GM21515 (cell line): ENCODE measurements around the gene PHACTR2.
"Not testable (repeated sequence)": the region's sequence is repeated elsewhere in the genome, so short reads cannot be mapped to it uniquely, and the experiment has no call there.

ENCODE experiments used
- ATAC-seq: cut with Tn5 transposase; IDR thresholded peaks from one replicate; pipeline ENCODE4 v1.9.1; 2021; ENCODE audit not compliant: unreplicated experiment

PHACTR2 gene

DNA sequence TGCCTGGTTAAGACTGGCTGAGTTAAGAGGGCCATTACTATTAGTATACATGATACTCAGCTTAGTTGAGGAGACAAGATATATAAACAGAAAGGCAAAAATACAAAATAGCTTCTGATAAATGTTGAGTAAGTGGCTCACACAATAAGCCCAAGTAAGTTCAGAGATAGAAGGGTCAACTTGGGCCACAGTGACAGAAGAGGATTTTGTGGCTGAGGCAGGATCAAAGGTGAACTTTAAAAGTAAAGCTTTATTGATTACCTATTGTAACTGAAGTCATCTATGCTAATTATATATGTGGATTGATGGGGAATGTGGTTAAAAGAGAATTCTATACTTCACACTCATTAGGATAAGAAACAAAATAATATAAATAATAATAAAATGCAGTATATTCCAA lies 80.8 kb downstream of the PHACTR2 start:
- ATAC-seq: no peak

DNA sequence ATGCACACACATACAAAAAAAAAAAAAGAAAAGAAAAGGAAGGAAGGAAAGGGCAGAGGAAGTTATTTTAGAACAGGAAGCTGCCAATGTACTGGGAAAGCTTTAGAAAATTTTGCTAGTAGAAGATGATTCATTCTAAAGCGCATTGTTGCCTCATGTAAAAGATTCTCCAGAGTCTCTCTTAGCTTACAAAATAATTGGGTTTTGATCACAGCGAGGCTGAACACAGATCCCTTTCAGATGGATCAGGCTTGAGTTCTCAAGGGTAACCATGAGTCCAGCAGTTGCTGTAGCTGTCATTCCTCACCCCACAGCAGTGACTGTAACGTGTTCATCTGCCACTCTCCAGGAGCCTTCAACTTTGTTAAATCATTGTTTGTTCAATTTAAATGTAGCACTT lies 81.9 kb downstream of the PHACTR2 start:
- ATAC-seq: no peak

DNA sequence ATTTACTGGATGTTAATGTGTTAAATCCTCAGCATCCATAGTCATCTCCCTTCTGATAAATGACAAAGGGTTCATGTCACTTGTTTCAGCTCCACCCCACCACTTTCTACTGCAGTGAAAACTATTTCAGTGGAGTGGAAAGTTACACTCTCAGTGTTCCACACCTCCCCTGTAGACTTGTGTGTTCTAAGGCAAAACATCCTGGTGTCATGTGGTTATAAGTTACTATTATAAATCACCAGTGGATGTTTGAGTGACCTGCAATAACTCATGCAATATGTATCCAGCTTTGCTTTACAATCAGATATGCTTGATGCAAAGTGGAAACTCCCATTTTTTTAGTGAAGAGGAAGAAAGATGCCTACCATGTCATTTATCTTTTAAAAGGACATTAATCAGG lies 83.3 kb downstream of the PHACTR2 start:
- no peak for ATAC-seq

DNA sequence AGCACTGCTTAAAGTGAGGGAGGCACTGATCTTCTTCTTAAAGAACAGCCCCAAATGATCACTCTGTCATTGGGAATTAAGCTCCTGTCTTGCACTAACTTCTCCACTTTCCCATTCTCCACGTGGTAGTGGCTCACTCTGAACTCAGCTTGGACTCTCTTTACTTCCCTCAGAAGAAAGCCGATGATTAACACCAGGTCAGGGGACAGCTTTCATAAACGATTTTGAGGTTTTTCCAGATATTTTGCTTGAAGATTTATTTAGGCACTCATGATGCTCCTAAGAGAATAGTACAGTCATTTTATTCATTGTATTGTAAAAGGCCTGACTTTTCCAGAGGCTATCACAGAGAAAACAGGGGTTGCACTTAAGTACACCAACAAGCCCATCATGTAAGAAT lies 84.4 kb downstream of the PHACTR2 start:
- ATAC-seq: no peak

DNA sequence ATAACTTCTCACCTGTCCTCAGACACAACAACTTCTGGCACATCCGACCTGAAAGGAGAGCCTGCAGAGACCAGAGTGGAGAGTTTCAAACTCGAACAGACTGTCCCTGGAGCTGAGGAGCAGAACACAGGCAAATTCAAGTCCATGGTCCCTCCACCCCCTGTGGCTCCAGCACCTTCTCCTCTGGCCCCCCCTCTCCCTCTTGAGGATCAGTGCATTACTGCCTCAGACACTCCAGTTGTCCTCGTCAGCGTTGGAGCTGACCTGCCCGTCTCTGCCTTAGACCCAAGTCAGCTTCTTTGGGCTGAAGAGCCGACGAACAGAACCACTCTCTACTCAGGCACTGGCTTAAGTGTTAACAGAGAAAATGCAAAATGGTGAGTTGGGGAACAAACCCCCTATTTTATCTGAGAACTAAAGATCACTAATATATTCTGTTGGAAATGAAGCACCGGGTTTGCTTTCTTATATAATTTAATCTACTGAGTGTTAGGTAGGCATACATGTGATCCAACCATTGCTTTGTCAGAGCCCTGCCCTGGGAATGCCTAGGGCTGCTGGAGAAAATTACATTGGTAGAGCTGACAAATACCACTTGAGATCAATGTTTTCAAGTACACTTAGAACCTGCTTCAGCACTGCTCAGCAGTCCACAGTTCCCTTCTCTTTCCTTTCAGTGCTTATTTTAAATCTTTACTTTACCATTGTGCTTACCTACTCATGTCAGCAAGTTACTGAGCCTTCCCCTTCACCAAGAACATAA lies 87.8 kb downstream of the PHACTR2 start:
- ATAC-seq: no peak

DNA sequence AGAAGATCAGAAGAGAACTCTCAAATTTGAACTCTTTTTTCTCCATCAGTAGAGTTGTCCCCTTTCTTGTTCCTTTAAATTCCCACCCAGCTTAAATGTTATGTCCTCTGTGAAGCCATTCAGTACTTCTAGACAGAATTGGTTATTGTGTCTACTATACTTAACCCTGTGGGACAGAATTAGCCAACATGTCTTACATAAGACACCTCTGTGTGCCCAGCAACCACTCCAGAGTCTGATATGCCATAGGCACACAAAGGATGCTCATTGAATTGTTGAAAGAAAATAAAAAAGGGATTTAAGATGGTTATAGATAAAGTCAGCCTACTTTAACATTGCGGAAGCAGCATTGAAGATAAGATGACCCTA lies 88.4 kb downstream of the PHACTR2 start:
- no peak for ATAC-seq

DNA sequence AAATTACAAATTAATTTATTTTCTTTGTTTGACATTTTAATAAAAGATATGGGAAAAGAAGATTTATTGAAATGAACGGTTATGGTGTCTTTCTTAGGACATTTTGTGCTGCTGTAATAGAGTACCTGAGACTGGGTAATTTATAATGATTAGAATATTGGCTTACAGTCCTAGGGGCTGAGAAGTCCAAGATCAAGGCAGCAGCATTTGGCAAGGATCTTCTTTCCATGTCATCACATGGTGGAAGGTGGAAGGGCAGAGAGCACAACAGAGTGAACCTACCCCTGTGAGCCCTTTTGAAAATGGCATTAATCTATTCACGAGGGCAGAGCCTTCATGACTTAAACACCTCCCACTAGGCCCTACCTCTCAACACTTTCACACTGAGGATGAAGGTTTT lies 89.7 kb downstream of the PHACTR2 start:
- no peak for ATAC-seq

DNA sequence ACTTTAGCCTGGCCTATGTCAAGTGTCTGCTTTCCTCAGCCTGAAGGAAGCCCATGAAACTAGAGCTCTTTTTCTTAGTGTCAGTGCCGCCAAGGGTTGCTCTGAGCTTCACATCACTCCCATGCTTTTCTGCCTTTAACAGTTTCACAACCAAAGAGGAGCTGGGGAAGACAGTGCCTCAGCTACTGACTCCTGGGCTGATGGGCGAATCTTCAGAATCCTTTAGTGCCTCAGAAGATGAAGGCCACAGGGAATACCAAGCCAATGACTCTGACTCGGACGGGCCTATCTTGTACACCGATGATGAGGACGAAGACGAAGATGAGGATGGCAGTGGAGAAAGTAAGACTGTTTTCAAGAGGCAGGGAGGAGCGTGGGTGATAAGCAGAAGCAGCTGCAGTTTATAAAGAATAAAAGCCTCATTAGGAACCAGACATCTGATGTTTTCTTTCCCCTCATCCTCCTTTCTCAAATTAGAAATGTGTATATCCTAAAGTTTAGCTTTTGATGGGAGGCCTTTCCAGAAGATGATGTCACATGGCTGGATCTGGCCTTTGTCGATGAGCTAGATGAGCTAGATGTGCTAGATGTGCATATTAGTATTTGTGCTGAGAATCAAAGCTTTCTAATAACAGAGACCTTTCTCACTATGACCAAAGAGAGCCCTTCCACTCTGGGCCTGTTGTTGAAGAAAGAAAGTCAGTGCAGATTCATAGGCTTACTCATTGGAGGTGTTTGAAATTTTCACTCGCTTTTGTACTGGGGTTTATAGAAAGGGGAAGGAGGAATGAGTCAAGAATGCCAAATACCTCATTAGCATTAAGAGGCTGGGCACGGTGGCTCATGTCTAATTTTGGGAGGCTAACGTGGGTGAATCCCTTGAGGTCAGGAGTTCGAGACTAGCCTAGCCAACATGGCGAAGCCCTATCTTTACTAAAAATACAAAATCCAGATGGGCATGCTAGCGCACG lies 94.6 kb downstream of the PHACTR2 start:
- ATAC-seq: no peak

DNA sequence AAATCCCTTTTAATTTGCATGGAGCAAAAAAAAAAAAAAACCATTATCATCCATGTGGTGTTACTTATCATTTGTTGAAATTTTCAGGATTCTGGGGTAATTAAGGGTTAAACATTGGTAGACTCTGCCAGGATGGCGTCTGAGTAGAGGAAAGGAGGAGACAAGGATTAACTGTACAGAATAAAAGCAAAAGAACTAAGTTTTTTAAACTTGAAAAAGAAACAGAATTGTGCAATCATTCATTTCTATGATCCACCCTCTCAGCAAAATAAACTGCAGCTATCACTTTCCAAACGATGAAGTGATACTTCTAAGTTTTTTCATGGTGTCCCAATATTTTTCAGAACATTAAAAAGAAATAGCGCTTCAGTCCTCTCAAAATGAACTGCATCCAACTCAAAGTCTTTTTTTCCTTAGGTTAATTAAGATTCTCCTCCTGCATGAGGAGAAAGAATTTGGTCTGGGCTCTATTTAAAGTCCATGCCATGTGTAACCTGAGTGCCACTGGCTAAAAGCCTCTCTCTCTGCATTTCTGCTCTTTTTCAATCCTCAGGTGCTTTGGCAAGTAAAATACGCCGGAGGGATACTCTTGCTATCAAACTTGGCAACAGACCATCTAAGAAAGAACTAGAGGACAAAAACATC lies 95.9 kb downstream of the PHACTR2 start:
- no peak for ATAC-seq

DNA sequence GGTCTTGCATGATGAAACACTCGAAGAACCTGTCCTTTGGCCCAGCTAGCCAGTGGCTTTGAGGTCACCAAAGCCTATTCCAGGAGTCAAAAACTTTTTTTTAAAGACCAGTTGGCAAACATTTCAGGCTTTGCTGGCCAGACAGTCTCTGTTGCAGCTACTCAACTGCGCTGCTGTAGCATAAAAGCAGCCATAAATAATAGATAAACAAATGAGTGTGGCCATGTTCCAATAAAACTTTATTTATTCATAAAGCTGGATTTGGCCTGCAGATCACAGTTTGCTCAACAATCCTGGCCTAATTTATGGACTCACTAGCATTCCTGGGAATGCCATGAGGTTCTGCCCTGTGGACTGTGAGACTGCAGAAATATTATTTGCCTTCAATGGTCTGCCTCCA lies 96.6 kb downstream of the PHACTR2 start:
- ATAC-seq: no peak

DNA sequence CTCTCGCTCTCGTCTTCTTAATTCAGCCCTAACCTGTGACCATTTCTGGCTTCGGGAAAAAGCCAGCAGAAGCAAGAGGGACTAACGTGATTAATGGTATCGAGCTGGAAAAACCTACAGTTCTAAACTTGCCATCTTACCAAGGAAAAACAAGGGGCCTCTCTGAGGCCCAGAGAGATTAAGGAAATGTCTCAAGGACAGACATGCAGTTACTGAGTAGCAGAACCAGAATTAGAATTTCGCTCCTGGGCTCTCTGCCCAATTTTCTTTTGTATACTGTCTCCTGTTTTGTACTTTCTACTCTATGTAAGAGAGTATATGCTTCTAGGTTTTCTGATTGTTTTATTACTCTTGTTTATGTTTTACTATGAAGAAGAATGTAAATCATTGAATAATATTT lies 97.6 kb downstream of the PHACTR2 start:
- ATAC-seq: no peak

DNA sequence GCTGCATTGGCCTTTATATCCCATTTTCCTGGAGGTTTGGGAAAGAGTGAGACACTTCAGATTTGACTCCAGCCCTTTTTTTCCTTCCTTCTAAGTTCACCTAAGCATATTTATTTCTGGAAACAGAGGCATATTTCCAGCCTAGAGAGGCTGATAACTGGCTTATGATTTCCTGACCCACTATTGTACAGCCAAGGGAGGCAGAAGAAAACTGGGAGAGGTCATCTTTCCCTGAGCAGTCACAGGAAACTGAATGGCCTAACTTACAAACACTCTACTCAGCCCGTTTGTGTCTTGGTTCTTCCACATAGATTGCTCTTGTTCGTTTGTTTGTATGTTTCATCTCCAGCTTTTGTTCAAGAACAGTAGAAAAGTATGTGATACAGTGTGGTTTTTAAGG lies 101.2 kb downstream of the PHACTR2 start:
- ATAC-seq: no peak

DNA sequence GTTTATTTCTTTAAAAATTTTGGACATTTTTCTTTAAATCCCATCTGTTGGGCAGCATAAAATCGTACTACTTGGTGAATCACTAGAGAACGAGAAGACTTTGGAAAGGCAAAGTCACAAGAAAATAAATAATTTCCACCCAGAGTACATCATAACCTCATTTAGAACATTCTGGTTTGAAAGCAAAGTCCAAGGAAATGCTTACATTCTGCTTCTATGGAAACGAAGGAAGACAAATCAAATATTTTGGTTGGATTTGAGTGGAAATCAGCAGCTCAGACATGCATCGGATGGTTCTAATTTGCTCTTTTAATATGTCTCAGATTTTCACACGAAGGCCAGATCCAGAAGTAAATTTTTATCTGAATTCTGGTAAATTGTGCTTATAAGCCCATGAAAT lies 104.7 kb downstream of the PHACTR2 start:
- ATAC-seq: no peak

DNA sequence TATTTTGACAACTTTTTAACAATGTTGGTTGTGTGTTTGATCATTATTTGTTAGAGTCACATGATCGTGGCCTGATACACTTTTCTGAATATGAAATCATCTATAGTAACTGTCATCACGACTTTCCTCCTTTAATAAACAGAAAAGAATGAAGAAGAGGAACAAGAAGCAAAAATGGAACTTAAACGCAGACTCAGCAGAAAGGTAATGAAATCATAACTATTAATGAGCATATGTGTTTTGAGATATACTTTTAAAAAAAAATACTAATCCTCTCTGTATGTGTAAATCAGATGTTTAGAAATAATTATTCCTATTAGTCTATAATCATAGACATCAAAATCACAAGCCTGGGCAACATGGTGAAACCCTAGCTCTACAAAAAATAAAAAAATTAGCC lies 105.3 kb downstream of the PHACTR2 start:
- no peak for ATAC-seq

DNA sequence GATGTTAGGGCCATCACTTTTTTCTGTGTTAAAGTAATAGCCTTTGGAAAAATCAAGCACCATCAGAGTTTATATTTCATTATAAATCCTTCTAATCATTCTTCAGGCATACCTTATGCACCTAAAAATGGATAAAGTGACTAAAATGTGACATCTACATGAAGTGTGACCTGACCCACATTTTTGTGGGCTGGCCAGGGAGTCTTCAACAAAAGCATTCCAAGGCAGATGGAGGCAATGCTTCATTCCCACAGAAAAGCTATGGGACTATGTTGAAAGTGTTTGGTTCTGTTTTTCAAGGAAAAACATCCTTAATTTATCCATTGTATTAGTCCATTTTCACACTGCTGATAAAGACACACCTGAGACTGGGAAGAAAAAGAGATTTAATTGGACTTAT lies 106.6 kb downstream of the PHACTR2 start:
- ATAC-seq: no peak

DNA sequence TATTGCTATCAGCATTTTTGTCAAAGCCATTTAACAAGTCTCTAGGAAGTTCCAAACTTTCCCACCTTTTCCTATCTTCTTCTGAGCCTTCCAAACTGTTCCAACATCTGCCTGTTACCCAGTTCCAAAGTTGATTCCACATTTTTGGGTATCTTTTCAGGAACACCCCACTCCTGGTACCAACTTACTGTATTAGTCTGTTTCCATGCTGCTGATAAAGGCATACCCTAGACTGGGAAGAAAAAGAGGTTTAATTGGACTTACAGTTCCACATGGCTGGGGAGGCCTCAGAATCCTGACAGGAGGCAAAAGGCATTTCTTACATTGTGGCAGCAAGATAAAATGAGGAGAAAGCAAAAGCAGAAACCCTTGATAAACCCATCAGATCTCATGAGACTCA lies 108.6 kb downstream of the PHACTR2 start:
- ATAC-seq: not testable (repeated sequence)

DNA sequence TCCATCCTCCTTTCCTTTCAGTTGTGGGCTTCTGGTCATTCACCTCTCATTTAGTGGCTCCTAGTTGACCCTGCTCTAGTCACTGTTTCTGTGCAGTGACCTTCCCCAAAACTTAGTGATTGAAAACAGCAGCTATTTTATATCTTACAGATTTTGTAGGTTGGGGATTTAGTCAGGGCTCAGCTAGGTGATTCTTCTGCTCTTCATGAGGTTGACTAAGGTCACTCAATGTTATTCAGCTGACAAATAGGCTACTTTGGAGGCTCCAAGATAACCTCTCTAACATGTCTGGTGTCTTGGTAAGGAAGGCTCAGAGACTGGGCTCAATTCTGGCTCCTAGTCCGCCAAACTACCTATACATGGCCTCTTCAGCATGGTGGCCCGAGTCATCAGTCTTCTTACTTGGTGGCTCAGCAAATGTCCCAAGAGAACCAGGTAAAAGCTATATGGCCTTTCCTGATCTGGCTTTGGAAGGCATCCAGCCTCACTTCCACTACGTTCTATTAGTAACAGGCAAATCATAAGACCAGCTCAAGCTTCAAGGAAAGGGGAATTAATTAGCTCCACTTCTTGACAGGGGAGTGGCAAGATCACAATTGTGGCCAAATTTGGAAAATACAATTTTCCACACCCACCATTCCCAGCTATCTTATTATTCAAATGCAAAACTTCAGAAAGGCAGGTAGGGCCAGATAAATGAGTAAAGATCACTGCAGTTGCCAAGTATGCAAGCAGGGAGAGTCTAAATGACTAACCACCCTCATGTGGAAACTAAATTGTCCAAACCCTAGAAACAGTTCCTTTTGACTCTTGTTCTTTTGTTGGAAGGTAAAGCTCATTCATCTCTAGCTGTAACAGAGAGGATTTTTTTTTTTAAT lies 114.9 kb downstream of the PHACTR2 start:
- ATAC-seq: no peak

DNA sequence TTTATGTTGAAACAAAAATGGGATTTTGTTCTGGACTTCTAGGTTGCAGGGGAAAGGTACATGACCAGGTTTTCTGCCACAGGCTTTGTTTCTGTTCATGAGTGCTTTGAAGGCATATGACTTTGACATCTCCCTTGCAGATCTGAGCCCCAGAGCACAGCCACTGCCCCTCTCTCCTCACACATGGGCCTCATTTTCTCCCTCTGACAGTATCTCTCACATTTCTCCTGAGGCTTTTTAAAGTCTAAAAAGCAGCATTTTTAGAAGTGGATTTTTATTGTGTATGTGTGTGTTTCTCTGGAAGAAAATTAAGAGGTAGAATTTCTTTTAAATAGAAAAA lies 115.5 kb downstream of the PHACTR2 start:
- ATAC-seq: no peak

DNA sequence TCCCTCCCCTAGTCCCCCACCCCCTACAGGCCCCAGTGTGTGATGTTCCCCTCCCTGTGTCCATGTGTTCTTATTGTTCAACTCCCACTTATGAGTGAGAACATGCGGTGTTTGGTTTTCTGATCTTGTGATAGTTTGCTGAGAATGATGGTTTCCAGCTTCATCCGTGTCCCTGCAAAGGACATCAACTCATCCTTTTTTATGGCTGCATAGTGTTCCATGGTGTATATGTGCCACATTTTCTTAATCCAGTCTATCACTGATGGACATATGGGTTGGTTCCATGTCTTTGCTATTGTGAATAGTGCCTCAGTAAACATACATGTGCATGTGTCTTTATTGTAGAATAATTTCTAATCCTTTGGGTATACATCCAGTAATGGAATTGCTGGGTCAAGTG lies 118.8 kb downstream of the PHACTR2 start:
- ATAC-seq: not testable (repeated sequence)

DNA sequence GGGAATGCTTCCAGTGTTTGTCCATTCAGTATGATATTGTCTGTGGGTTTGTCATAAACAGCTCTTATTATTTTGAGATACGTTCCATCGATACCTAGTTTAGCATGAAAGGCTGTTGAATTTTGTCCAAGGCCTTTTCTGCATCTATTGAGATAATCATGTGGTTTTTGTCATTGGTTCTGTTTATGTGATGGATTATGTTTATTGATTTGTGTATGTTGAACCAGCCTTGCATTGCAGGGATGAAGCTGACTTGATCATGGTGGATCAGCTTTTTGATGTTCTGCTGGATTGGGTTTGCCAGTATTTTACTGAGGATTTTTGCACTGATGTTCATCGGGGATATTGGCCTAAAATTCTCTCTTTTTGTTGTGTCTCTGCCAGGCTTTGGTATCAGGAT lies 120.7 kb downstream of the PHACTR2 start:
- ATAC-seq: not testable (repeated sequence)
